Activated CD8-positive, alpha-beta T cell treated with anti-CD3 and anti-CD28 coated beads for 36 hours (primary cell): Measurements from ENCODE around the gene PRSS33. TPM values are rescaled to one million over a fixed set of nuclear protein-coding genes. Genes with fewer than 3 reads are reported as not detected.

Experiments used
- ATAC-seq: fragments of 200-7000 bp; cut with Tn5 transposase; one replicate; pipeline ENCODE4 v1.10.0; 2021; ENCODE audit warnings: mild to moderate bottlenecking, moderate library complexity
- CTCF ChIA-PET: fragments of 350-600 bp; sonication (Branson Sonifier 250); formaldehyde crosslinking; loops from one replicate; lab custom pipeline; 2021; ENCODE audit warnings: antibody characterized with exemption; lab: Charles Lee
- POLR2A ChIA-PET: fragments of 350-600 bp; sonication (Branson Sonifier 250); formaldehyde crosslinking; loops from one replicate; lab custom pipeline; 2021; ENCODE audit warnings: antibody characterized with exemption; lab: Charles Lee
- DNase-seq: peaks from one replicate; pipeline ENCODE4 v3.0.0-alpha.2; 2020
- H3K27ac Mint-ChIP-seq: one replicate; pipeline ENCODE4 v1.8.0; 2021; ENCODE audit warnings: mild to moderate bottlenecking, mixed read lengths
- H3K27me3 Mint-ChIP-seq: one replicate; pipeline ENCODE4 v1.8.0; 2021; ENCODE audit warnings: mixed read lengths
- H3K36me3 Mint-ChIP-seq: one replicate; pipeline ENCODE4 v1.8.0; 2021; ENCODE audit warnings: low read depth, mixed read lengths
- H3K4me1 Mint-ChIP-seq: one replicate; pipeline ENCODE4 v1.8.0; 2021; ENCODE audit warnings: low read depth, mixed read lengths
- H3K4me3 Mint-ChIP-seq: one replicate; pipeline ENCODE4 v1.8.0; 2021; ENCODE audit warnings: mild to moderate bottlenecking, moderate library complexity, mixed read lengths
- H3K9me3 Mint-ChIP-seq: one replicate; pipeline ENCODE4 v1.8.0; 2021; ENCODE audit warnings: mixed read lengths
- intact Hi-C: fragments of 100-400 bp; cut with micrococcal nuclease; formaldehyde crosslinking; loops from one replicate; pipeline ENCODE4 v1.10.0; 2022
- total RNA-seq, 2 experiments: library from RNA; stranded (reverse); gene quantifications; one replicate each; pipeline ENCODE4 v1.2.3, GENCODE V29; 2021
- TF ChIP-seq, protein P1 (sequence below): fragments of 200-600 bp; IDR thresholded peaks from one replicate; pipeline ENCODE4 v1.8.0; 2022; ENCODE audit warnings: antibody characterized with exemption, mild to moderate bottlenecking

Gene PRSS33
- total RNA-seq, 2 experiments from 2014 or later, result 0.29 TPM; not detected in 1

DNA sequence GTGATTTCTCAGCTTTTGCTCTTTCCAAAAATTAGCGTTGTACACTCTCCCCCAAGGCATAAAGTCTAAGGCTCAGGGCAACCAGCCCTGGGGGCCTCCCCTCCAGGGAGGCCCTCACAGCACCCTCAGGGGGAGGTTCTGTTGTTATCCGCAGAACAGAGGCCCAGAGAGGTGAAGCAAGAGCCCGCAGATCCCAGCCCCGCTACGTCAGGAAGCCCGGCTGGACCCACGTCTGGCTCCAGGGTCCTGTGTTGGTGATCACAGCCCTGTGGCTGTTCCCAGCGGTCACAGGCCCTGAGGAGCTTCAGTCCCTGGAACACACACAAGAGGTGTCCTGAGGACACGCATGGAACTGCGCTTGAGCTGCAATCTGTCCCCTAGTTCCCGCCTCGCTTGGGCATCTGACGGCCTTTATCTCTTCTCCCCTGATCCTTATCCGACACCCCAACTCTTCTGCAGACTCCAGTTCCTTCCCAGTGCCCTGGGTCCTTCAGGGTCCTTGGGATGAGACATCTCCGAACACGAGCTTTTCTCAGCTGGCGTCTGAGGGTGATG lies 41.6 kb upstream of the PRSS33 start:
- Mint-ChIP-seq H3K36me3 (no peaks in the 10 kb centered on the region), H3K27me3 (peaks cover 4% of the 10 kb centered on the region), H3K9me3 (no peaks in the 10 kb centered on the region), H3K4me3 (no peak overlapping the region), H3K27ac (no peak overlapping the region), H3K4me1 (no peaks in the 10 kb centered on the region)
- DNase-seq, result no peak
- intact Hi-C loops, result no loop called here
- ATAC-seq, result no peak
- CTCF ChIA-PET, result interaction anchor here (1.1 kb wide), 1 partner anchor 10 kb away, joined by 4 read pairs; no protein-coding TSS in a partner anchor
- POLR2A ChIA-PET, result interaction anchor here (1.1 to 1.6 kb wide), 2 partner anchors 31 to 64 kb away, joined by 3 to 4 read pairs; partner anchors contain the start of gene PRSS41
- TF ChIP-seq, protein P1, sequence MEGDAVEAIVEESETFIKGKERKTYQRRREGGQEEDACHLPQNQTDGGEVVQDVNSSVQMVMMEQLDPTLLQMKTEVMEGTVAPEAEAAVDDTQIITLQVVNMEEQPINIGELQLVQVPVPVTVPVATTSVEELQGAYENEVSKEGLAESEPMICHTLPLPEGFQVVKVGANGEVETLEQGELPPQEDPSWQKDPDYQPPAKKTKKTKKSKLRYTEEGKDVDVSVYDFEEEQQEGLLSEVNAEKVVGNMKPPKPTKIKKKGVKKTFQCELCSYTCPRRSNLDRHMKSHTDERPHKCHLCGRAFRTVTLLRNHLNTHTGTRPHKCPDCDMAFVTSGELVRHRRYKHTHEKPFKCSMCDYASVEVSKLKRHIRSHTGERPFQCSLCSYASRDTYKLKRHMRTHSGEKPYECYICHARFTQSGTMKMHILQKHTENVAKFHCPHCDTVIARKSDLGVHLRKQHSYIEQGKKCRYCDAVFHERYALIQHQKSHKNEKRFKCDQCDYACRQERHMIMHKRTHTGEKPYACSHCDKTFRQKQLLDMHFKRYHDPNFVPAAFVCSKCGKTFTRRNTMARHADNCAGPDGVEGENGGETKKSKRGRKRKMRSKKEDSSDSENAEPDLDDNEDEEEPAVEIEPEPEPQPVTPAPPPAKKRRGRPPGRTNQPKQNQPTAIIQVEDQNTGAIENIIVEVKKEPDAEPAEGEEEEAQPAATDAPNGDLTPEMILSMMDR, result no peak

DNA sequence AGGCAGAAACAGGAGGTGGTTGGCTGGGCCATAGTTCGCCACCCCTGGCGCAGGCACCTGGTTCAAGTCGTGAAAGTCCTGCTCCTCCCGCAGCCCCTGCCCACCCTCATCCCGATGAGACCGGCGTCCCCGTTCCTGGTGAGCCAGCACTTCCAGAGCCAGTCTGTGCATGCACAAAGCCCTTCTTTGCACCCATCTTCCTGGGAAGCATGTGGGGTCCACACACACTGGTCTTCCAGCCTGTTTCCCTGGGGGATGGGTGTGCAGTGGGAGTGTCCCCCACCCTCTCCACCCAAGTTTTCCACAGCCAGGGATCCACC lies 41.1 kb upstream of the PRSS33 start:
- ATAC-seq (no peak), DNase-seq (no peak)
- CTCF ChIA-PET, result interaction anchor here (1.1 kb wide), 1 partner anchor 10 kb away, joined by 4 read pairs; no protein-coding TSS in a partner anchor
- POLR2A ChIA-PET, result interaction anchor here (1.6 kb wide), 1 partner anchor 30 kb away, joined by 4 read pairs; the partner anchor contains the start of gene PRSS41
- H3K4me1 Mint-ChIP-seq, result no peaks in the 10 kb centered on the region
- no peaks in the 10 kb centered on the region for H3K9me3 Mint-ChIP-seq
- intact Hi-C loops, result no loop called here
- H3K4me3 Mint-ChIP-seq, result no peak overlapping the region
- no peaks in the 10 kb centered on the region for H3K36me3 Mint-ChIP-seq
- H3K27me3 Mint-ChIP-seq, result peaks cover 4% of the 10 kb centered on the region
- no peak overlapping the region for H3K27ac Mint-ChIP-seq
- TF ChIP-seq, protein P1, result no peak

DNA sequence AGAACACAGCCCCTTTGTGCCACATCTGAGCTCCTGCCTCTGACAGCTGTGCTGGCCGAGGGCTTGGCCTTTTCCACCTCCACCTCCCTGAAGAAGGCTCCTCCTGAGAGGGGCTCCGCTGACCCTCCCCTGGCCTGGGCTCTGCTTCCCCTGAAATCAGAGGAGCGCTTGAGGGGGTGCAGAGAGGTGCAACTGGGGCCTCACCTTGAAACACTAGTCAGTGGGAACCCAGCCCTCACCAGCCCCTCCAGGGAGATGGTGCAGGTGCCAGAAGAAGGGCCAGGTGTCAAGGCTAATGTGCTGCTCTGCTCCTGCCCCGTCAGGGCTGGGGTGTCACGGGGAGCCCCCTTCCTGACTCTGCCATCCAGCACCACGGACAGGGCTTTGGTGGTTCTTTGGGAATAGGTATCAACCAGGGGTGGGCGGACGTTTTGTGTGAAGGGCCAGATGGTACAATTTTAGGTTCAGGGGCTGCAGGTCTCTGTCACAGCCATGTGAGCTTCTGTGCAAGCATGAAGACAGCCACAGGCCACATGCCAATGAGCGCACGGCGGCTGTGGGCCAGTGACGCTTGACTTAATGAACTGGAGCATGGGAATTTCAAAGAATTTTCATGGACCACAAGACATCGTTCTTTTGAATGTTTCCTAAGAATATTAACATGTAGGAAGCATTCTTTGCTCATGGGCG lies 40.6 kb upstream of the PRSS33 start:
- CTCF ChIA-PET, result interaction anchor here (1.1 kb wide), 1 partner anchor 10 kb away, joined by 4 read pairs; no protein-coding TSS in a partner anchor
- DNase-seq (no peak), ATAC-seq (no peak)
- no peaks in the 10 kb centered on the region for H3K4me1 Mint-ChIP-seq
- H3K9me3 Mint-ChIP-seq, result no peaks in the 10 kb centered on the region
- H3K27ac Mint-ChIP-seq, result no peak overlapping the region
- no peak overlapping the region for H3K4me3 Mint-ChIP-seq
- intact Hi-C loops, result no loop called here
- peaks cover 4% of the 10 kb centered on the region for H3K27me3 Mint-ChIP-seq
- POLR2A ChIA-PET, result no interaction called here
- TF ChIP-seq, protein P1, result no peak
- no peaks in the 10 kb centered on the region for H3K36me3 Mint-ChIP-seq

DNA sequence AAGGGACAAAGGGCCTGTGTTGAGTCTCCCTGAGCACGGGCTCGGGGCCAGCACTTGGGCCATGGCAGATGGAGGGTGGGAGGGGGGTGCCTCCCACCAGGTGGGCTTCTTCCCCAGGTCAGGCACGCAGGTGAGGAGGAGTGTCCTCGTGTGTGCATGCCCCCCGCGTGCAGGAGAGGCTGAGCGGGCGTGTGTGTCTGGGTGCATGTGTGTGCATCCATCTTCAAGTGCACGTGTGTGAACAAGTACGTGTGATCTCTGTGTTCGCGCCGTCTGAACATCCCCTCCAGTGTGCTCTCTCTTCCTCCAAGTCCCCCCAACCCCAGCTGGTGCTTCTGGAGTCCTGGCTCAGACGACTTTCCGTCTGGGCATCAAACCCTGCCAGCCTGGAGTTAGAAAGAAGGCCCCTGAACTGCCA lies 40.0 kb upstream of the PRSS33 start:
- no peaks in the 10 kb centered on the region for H3K36me3 Mint-ChIP-seq
- DNase-seq (no peak), ATAC-seq (no peak)
- intact Hi-C loops, result no loop called here
- H3K27me3 Mint-ChIP-seq, result peaks cover 4% of the 10 kb centered on the region
- no peak overlapping the region for H3K4me3 Mint-ChIP-seq
- ChIA-PET POLR2A (no interaction called here), CTCF (no interaction called here)
- no peaks in the 10 kb centered on the region for H3K9me3 Mint-ChIP-seq
- no peak overlapping the region for H3K27ac Mint-ChIP-seq
- H3K4me1 Mint-ChIP-seq, result no peaks in the 10 kb centered on the region
- TF ChIP-seq, protein P1, result no peak
